ENCODE data around the gene TBC1D5.

The TBC1D5 gene

DNA sequence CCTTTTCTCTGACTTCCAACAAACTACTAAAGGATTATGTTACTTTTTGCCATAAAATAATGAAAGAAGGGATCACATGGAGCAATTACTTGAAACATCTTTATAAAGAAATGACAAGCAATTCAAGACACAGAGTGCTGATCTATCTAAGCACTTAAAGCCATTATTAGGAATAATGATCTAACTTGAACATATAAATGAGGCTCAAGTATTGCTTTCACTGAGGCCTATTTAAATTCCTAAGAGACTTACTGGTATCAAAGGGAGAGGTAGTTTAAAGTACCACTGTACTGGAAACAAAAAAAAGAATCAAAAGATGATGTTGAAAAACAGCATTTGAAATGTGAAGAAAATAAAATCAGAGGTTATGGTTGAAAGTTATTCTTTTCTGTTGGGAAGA lies 482.2 kb downstream of the TBC1D5 start:
- no peak overlapping the region for H3K9ac ChIP-seq
- no peaks in the 10 kb centered on the region for H3K27me3 ChIP-seq (ENCODE audit: insufficient read depth, low read depth)
- H3K4me1 ChIP-seq (ENCODE audit: low read depth, poor library complexity, severe bottlenecking), result no peaks in the 10 kb centered on the region
- no peak overlapping the region for H2AFZ ChIP-seq (ENCODE audit: low read depth)
- no peak overlapping the region for H3K27ac ChIP-seq
- TF ChIP-seq, protein P1, sequence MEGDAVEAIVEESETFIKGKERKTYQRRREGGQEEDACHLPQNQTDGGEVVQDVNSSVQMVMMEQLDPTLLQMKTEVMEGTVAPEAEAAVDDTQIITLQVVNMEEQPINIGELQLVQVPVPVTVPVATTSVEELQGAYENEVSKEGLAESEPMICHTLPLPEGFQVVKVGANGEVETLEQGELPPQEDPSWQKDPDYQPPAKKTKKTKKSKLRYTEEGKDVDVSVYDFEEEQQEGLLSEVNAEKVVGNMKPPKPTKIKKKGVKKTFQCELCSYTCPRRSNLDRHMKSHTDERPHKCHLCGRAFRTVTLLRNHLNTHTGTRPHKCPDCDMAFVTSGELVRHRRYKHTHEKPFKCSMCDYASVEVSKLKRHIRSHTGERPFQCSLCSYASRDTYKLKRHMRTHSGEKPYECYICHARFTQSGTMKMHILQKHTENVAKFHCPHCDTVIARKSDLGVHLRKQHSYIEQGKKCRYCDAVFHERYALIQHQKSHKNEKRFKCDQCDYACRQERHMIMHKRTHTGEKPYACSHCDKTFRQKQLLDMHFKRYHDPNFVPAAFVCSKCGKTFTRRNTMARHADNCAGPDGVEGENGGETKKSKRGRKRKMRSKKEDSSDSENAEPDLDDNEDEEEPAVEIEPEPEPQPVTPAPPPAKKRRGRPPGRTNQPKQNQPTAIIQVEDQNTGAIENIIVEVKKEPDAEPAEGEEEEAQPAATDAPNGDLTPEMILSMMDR (conservative IDR thresholded peaks at IDR 0.05; ENCODE audit: low read depth, low read length), result no peak
- H3K4me2 ChIP-seq, result no peak overlapping the region
- H3K4me3 ChIP-seq (IDR thresholded peaks at IDR 0.05; ENCODE audit: insufficient read depth, low read depth, low read length), result no peak overlapping the region
- H4K20me1 ChIP-seq (ENCODE audit: insufficient read depth), result no peaks in the 10 kb centered on the region
- H3K36me3 ChIP-seq (ENCODE audit: insufficient read depth), result no peaks in the 10 kb centered on the region
- H3K79me2 ChIP-seq (ENCODE audit: insufficient read depth, low read depth), result no peaks in the 10 kb centered on the region

DNA sequence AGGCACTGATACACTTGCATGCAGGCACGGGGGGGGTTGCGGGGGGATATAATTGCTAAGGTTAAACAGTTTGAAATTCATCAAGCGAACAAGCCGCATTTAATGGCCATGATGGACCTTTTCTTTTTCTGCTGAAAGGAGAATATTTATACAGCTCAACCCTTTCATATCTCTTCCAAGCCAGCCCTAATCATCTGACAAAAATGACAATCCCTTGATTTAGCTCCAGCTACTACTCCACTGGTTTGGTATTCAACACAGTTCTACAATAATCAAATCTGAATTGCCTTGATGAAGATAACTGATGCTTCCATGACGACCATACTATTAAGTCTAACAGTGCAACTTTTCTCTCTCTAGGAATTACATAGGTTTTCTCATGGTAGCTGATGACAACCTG lies 482.7 kb downstream of the TBC1D5 start:
- Histone ChIP-seq H3K27ac (no peak overlapping the region), H3K9ac (no peak overlapping the region), H2AFZ (ENCODE audit: low read depth) (no peak overlapping the region), H3K4me2 (no peak overlapping the region), H4K20me1 (ENCODE audit: insufficient read depth) (no peaks in the 10 kb centered on the region), H3K4me3 (IDR thresholded peaks at IDR 0.05; ENCODE audit: insufficient read depth, low read depth, low read length) (no peak overlapping the region), H3K36me3 (ENCODE audit: insufficient read depth) (no peaks in the 10 kb centered on the region), H3K4me1 (ENCODE audit: low read depth, poor library complexity, severe bottlenecking) (no peaks in the 10 kb centered on the region), H3K27me3 (ENCODE audit: insufficient read depth, low read depth) (no peaks in the 10 kb centered on the region), H3K79me2 (ENCODE audit: insufficient read depth, low read depth) (no peaks in the 10 kb centered on the region)
- TF ChIP-seq, protein P1 (conservative IDR thresholded peaks at IDR 0.05; ENCODE audit: low read depth, low read length), result no peak

GRCh38 chr3:17258823-17259436 lies 483.5 kb downstream of the TBC1D5 start:
- Histone ChIP-seq H3K9ac (no peak overlapping the region), H3K79me2 (ENCODE audit: insufficient read depth, low read depth) (no peaks in the 10 kb centered on the region), H3K4me3 (IDR thresholded peaks at IDR 0.05; ENCODE audit: insufficient read depth, low read depth, low read length) (no peak overlapping the region), H3K4me1 (ENCODE audit: low read depth, poor library complexity, severe bottlenecking) (no peaks in the 10 kb centered on the region), H4K20me1 (ENCODE audit: insufficient read depth) (no peaks in the 10 kb centered on the region), H3K27me3 (ENCODE audit: insufficient read depth, low read depth) (no peaks in the 10 kb centered on the region), H2AFZ (ENCODE audit: low read depth) (no peak overlapping the region), H3K27ac (no peak overlapping the region), H3K36me3 (ENCODE audit: insufficient read depth) (no peaks in the 10 kb centered on the region), H3K4me2 (no peak overlapping the region)
- TF ChIP-seq, protein P1 (conservative IDR thresholded peaks at IDR 0.05; ENCODE audit: low read depth, low read length), result peak; percentile 64

- Histone ChIP-seq H3K4me3 (IDR thresholded peaks at IDR 0.05; ENCODE audit: insufficient read depth, low read depth, low read length) (no peak overlapping the region), H3K9ac (no peak overlapping the region), H3K27me3 (ENCODE audit: insufficient read depth, low read depth) (no peaks in the 10 kb centered on the region), H3K4me2 (no peak overlapping the region), H3K27ac (no peak overlapping the region), H4K20me1 (ENCODE audit: insufficient read depth) (no peaks in the 10 kb centered on the region), H3K36me3 (ENCODE audit: insufficient read depth) (no peaks in the 10 kb centered on the region), H3K4me1 (ENCODE audit: low read depth, poor library complexity, severe bottlenecking) (no peaks in the 10 kb centered on the region), H2AFZ (ENCODE audit: low read depth) (no peak overlapping the region), H3K79me2 (ENCODE audit: insufficient read depth, low read depth) (no peaks in the 10 kb centered on the region)
- TF ChIP-seq, protein P1 (conservative IDR thresholded peaks at IDR 0.05; ENCODE audit: low read depth, low read length), result no peak
Measured at GRCh38 chr3:17257269-17257668, 485.2 kb downstream of the TBC1D5 start.
